ENCODE measurements around the gene TMEM174. TPM values are rescaled to one million over a fixed set of nuclear protein-coding genes. Genes with fewer than 3 reads are reported as not detected.
A peak's percentile ranks its signal among the peaks of the same experiment; 100 is the strongest.

The TMEM174 gene
- total RNA-seq, 1 donor from 2014 or later: not detected

- Histone ChIP-seq H3K27me3 (peaks cover 4% of the 10 kb centered on the region), H3K36me3 (no peaks in the 10 kb centered on the region), H3K9me3 (no peaks in the 10 kb centered on the region), H3K4me3 (no peak overlapping the region), H3K27ac (no peak overlapping the region), H3K4me1 (peaks cover 12% of the 10 kb centered on the region)
- TF ChIP-seq CTCF (IDR thresholded peaks at IDR 0.05) (no peak), POLR2A (IDR thresholded peaks at IDR 0.05) (no peak), POLR2AphosphoS5 (IDR thresholded peaks at IDR 0.05; ENCODE audit: insufficient read depth in 1 of 2, low read depth in 1 of 2) (no peak)
- intact Hi-C loops (cut with DNase I): loop anchor here (10.0 kb wide), 1 partner anchor 81 kb away; no protein-coding TSS in a partner anchor
- DNase-seq (ENCODE audit: extremely low spot score in 2 of 2): no peak
Measured at GRCh38 chr5:73213566-73213998, 40.6 kb downstream of the TMEM174 start.

GRCh38 chr5:73214306-73214705 lies 41.3 kb downstream of the TMEM174 start:
- intact Hi-C loops (cut with DNase I): loop anchor here (10.0 kb wide), 1 partner anchor 80 kb away; no protein-coding TSS in a partner anchor
- TF ChIP-seq CTCF (IDR thresholded peaks at IDR 0.05): no peak
- H3K27me3 ChIP-seq: peaks cover 4% of the 10 kb centered on the region
- H3K27ac ChIP-seq: no peak overlapping the region
- DNase-seq (ENCODE audit: extremely low spot score in 2 of 2): no peak
- H3K36me3 ChIP-seq: no peaks in the 10 kb centered on the region
- peaks cover 12% of the 10 kb centered on the region for H3K4me1 ChIP-seq
- H3K9me3 ChIP-seq: no peaks in the 10 kb centered on the region
- H3K4me3 ChIP-seq: no peak overlapping the region

GRCh38 chr5:73214996-73215395 lies 42.0 kb downstream of the TMEM174 start:
- no peak for DNase-seq (ENCODE audit: extremely low spot score in 2 of 2)
- Histone ChIP-seq H3K27ac (no peak overlapping the region), H3K36me3 (no peaks in the 10 kb centered on the region), H3K9me3 (no peaks in the 10 kb centered on the region), H3K4me1 (peaks cover 12% of the 10 kb centered on the region), H3K4me3 (no peak overlapping the region), H3K27me3 (peaks cover 4% of the 10 kb centered on the region)
- no peak for TF ChIP-seq POLR2AphosphoS5 (IDR thresholded peaks at IDR 0.05; ENCODE audit: insufficient read depth in 1 of 2, low read depth in 1 of 2)
- no peak for TF ChIP-seq POLR2A (IDR thresholded peaks at IDR 0.05)
- TF ChIP-seq CTCF (IDR thresholded peaks at IDR 0.05): no peak
- intact Hi-C loops (cut with DNase I): loop anchor here (10.0 kb wide), 1 partner anchor 80 kb away; no protein-coding TSS in a partner anchor

- no peak overlapping the region for H3K27ac ChIP-seq
- peaks cover 4% of the 10 kb centered on the region for H3K27me3 ChIP-seq
- no peaks in the 10 kb centered on the region for H3K9me3 ChIP-seq
- DNase-seq (ENCODE audit: extremely low spot score in 2 of 2): no peak
- peaks cover 12% of the 10 kb centered on the region for H3K4me1 ChIP-seq
- H3K4me3 ChIP-seq: peak overlapping the region; percentile 38 to 50
- TF ChIP-seq CTCF (IDR thresholded peaks at IDR 0.05): no peak
- TF ChIP-seq POLR2AphosphoS5 (IDR thresholded peaks at IDR 0.05; ENCODE audit: insufficient read depth in 1 of 2, low read depth in 1 of 2): no peak
- TF ChIP-seq POLR2A (IDR thresholded peaks at IDR 0.05): no peak
- H3K36me3 ChIP-seq: no peaks in the 10 kb centered on the region
- intact Hi-C loops (cut with DNase I): loop anchor here (10.0 kb wide), 1 partner anchor 79 kb away; no protein-coding TSS in a partner anchor
Measured at GRCh38 chr5:73215531-73215890, 42.5 kb downstream of the TMEM174 start.

GRCh38 chr5:73215891-73216610 lies 43.1 kb downstream of the TMEM174 start:
- peak overlapping the region; percentile 38 to 50 for H3K4me3 ChIP-seq
- H3K27ac ChIP-seq: no peak overlapping the region
- intact Hi-C loops (cut with DNase I): loop anchor here (10.0 kb wide), 1 partner anchor 79 kb away; no protein-coding TSS in a partner anchor
- H3K36me3 ChIP-seq: no peaks in the 10 kb centered on the region
- TF ChIP-seq POLR2AphosphoS5 (IDR thresholded peaks at IDR 0.05; ENCODE audit: insufficient read depth in 1 of 2, low read depth in 1 of 2): peak in 1 of 2 donors; percentile 32
- peak; percentile 69 to 81 (median 78) for TF ChIP-seq CTCF (IDR thresholded peaks at IDR 0.05)
- no peak for TF ChIP-seq POLR2A (IDR thresholded peaks at IDR 0.05)
- H3K27me3 ChIP-seq: peaks cover 4% of the 10 kb centered on the region
- H3K4me1 ChIP-seq: peaks cover 12% of the 10 kb centered on the region
- no peak for DNase-seq (ENCODE audit: extremely low spot score in 2 of 2)
- no peaks in the 10 kb centered on the region for H3K9me3 ChIP-seq

Data from vagina (tissue), 2 donors.